Hepatocyte (in vitro differentiated cells): ENCODE results near the gene FBN3.

Source experiments
- EZH2 ChIP-seq: fragments of 200-600 bp; sonication (generic); IDR thresholded peaks from 2 replicates; pipeline ENCODE4 v1.6.1; 2016; ENCODE audit warnings: antibody characterized with exemption, mild to moderate bottlenecking, borderline replicate concordance
- TF ChIP-seq, protein P1 (sequence below): fragments of 200-600 bp; sonication (generic); IDR thresholded peaks from 2 replicates; pipeline ENCODE4 v1.5.1; 2016; ENCODE audit warnings: antibody characterized with exemption, mild to moderate bottlenecking; ENCODE audit not compliant: poor library complexity

DNA sequence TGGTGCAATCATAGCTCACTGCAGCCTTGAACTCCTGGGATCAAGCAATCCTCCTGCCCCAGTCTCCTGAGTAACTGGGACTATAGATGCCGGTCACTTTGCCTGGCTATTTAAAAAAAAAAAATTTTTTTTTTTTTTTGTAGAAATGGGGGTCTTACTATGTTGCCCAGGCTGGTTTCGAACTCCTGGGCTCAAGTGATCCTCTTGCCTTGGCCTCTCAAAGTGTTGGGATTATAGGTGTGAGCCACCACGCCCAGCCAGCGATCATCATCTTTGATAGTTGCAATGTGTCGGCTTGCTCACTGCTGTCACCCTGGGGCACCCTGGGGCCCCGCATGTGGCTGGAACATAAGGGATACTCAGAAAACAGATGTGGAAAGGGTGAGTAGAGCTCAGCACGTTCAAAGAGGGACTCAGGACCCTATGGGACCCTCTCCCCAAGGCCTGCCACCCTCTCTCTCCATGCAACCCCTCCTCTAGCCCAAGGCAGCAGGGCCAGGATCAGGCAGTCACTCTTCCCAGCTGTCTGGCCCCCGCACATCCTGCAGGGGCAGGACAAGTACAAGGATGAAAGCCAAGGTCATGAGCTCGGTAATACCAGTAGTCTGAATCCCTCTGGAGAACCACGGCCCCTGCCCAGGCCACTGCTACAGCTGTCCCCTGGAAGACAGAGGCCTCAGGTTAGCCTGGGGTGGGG is 103.4 kb downstream of the FBN3 start:
- TF ChIP-seq, protein P1, sequence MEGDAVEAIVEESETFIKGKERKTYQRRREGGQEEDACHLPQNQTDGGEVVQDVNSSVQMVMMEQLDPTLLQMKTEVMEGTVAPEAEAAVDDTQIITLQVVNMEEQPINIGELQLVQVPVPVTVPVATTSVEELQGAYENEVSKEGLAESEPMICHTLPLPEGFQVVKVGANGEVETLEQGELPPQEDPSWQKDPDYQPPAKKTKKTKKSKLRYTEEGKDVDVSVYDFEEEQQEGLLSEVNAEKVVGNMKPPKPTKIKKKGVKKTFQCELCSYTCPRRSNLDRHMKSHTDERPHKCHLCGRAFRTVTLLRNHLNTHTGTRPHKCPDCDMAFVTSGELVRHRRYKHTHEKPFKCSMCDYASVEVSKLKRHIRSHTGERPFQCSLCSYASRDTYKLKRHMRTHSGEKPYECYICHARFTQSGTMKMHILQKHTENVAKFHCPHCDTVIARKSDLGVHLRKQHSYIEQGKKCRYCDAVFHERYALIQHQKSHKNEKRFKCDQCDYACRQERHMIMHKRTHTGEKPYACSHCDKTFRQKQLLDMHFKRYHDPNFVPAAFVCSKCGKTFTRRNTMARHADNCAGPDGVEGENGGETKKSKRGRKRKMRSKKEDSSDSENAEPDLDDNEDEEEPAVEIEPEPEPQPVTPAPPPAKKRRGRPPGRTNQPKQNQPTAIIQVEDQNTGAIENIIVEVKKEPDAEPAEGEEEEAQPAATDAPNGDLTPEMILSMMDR: no peak
- TF ChIP-seq EZH2: no peak
